GM15510 (cell line): Measurements from ENCODE around the gene GPD1L.

Experiments used
- POLR2A ChIP-seq: IDR thresholded peaks from 3 replicates; pipeline ENCODE4 v1.6.1; 2011; ENCODE audit warnings: borderline replicate concordance; ENCODE audit not compliant: insufficient read length; ENCODE audit errors: extremely low read depth

The GPD1L gene

GRCh38 chr3:32148351-32148750 lies 41.9 kb downstream of the GPD1L start:
- TF ChIP-seq POLR2A: no peak

GRCh38 chr3:32153414-32154204 lies 47.2 kb downstream of the GPD1L start:
- TF ChIP-seq POLR2A: no peak

DNA sequence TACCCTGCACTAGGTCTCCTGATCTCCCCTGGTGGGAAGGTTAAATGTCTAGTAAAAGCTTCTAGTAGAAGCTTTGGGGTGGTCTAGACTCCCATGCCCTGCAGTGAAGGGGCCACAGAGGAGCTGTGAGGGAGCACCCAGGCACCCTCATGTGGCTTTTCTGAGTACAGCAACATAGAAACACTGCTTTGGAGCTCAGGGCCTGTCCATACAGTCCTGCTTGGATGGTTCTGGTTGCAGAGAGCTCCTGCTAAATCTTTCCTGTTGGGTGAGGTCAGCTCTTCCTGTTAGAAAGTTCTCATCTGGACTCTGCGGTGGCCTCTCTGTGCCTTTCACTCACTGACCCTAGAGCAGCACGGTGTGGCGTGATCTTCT lies 47.8 kb downstream of the GPD1L start:
- no peak for TF ChIP-seq POLR2A

DNA sequence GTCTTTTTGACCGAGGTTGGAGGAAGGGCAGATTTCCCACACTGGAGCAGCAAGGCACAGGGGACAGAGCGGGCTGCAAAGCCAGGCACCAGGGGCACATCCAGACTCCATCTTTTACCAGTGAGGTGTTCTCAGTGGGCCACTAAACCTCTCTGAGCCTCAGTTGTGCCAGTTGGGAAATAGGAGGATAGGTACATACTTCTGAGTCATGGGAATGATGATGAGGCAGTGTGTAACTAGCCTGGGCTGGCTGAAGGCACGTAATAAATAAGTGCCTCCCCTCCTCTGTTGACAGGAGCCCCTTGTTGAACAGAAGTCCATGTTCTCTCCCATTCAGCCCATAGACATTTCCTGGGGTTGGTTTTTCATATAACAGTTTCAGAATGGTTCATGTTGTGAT lies 48.7 kb downstream of the GPD1L start:
- no peak for TF ChIP-seq POLR2A

DNA sequence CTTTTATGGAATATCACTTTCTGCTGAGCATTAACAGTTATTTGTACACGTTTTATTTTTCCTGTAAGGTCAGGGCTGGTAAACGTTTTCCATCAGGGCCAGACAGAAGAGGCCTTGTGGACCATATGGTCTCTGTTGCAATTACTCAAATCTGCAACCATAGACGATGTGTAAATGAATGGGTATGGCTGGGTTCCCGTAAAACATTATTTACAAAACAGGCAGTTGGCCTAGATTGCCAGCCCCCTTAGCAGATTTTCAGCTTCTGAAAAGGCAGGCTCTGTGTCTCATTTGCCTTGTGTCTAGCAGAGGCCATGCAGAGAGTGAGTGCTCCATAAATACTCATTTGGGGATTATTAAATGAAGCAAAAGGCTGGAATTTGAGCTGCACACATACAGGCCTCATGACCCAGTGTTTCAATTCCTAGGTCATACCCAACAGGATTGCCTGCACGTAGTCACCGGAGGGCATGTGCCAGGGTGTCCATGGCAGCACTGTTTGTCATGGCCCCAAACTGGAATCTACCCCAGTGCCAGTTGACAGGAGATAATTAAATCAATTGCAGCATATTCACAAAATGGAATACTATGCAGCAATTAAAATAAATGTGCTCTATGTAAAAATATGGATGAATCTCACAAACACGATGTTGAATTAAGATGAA lies 51.3 kb downstream of the GPD1L start:
- no peak for TF ChIP-seq POLR2A

DNA sequence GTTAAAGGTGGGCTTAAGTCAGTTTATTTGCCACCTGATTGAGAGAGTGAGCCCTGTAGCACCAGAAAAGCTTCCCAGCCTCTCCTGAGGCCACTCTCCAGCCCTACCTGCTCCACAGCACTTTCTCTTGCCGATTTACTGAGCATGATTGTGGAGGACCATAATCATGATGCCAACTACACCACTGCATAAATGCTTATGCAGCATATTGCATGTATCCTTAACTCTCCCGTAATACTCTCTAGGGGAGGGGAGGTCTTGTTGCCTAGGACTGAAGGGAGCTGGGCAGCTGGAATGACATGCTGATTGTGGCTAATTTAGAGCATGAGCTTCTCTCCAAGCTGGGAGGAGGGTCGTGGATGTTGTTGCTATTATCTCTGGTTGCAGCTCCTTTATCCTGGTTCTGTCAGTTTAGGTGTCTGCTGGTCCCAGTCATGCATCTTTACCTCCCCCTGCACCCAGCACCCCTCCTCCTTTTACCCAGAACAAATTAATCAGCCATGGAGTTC lies 54.3 kb downstream of the GPD1L start:
- no peak for TF ChIP-seq POLR2A

DNA sequence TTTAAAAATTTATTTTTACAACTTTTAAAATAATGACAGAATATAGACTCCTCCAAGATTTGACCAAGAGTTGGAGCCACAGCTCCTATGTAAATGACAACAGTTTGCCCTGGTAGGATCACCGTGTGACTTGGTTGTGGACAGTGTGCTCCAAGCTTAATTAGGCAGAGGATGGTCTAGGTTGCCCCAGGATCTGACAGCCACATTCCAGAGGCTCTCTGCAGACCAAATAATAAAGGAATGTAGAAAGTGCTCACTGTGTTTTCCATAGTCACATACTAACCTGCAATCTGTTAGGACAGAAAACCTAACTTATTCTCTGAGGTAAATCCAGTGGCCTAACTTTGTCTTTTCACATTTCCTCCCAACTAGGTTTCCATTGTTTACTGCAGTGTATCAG lies 59.0 kb downstream of the GPD1L start:
- no peak for TF ChIP-seq POLR2A

- TF ChIP-seq POLR2A: no peak
Measured at GRCh38 chr3:32166654-32167053, 60.2 kb downstream of the GPD1L start.

- TF ChIP-seq POLR2A: no peak
Measured at GRCh38 chr3:32172420-32172819, 66.0 kb downstream of the GPD1L start.

- TF ChIP-seq POLR2A: no peak
Measured at GRCh38 chr3:32175607-32176197, 69.3 kb downstream of the GPD1L start.

GRCh38 chr3:32176989-32177701 lies 70.7 kb downstream of the GPD1L start:
- TF ChIP-seq POLR2A: no peak

DNA sequence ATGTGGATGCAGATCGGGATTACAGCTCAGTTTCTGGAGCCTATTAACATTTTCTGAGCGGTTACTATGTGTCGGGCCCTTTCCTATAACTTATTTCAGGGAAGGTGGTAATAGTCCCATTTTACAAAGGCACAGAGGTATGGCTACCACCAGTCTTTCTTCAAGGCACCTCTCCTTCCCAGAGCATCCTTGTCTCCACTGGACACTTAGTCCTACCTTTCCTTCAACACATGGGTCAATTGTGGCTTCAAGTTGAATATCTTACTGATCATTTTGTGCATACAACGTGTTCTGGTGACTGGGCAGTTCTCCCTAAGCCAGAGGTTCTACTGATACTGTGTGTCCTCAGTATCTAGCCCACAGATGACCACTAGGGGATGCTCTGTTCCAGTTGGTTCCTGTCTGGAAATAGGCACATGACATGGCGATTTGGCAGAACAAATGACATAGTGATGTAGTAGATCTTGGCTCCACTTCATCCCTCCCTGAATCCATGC lies 71.3 kb downstream of the GPD1L start:
- no peak for TF ChIP-seq POLR2A

- no peak for TF ChIP-seq POLR2A
Measured at GRCh38 chr3:32180141-32180784, 73.8 kb downstream of the GPD1L start.

DNA sequence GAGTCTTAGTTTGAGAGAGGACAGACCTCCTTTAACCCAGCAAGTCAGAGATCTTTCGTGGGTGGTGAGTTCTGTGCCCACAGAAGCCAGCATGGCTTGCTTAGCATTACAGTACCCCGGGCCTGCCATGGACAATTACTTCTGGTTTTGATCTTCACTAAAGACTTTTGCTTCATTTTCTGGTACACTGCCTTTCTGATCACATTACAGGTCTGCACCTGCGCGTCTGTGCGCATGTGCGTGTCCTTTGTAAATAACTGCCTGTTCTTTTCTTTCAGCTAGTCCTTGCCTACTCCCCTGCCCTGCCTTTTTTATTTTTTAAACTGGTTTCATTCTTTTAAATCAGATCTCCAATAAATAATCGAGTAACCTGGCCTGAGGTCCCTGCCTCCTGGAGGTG lies 74.9 kb downstream of the GPD1L start:
- no peak for TF ChIP-seq POLR2A
